DND-41 (cell line): ENCODE data around the gene OR6A2.

Source experiments
- CTCF ChIP-seq: IDR thresholded peaks from 2 replicates; pipeline ENCODE4 v1.5.1; 2012; ENCODE audit warnings: borderline replicate concordance, low read length, moderate library complexity, mild to moderate bottlenecking; ENCODE audit not compliant: poor library complexity, severe bottlenecking; ENCODE audit errors: extremely low read depth
- EZH2 ChIP-seq: IDR thresholded peaks from 3 replicates; pipeline ENCODE4 v1.6.1; 2012; ENCODE audit warnings: borderline replicate concordance, low read depth, mild to moderate bottlenecking, moderate library complexity, low read length, inconsistent platforms; ENCODE audit not compliant: severe bottlenecking

- TF ChIP-seq CTCF (no peak), EZH2 (no peak)
Measured at GRCh38 chr11:6844356-6844755, 44.9 kb upstream of the OR6A2 start.
